NT2/D1 (cell line): ENCODE data around the gene UPP2.

ENCODE experiments used
- SUZ12 ChIP-seq: IDR thresholded peaks from 2 replicates; pipeline ENCODE4 v1.6.1; 2011; ENCODE audit not compliant: insufficient read length, insufficient read depth; ENCODE audit errors: extremely low read depth
- YY1 ChIP-seq: IDR thresholded peaks from 2 replicates; pipeline ENCODE4 v1.6.1; 2011; ENCODE audit not compliant: insufficient read length, insufficient read depth
- ZNF274 ChIP-seq: IDR thresholded peaks from 2 replicates; pipeline ENCODE4 v1.6.1; 2011; ENCODE audit warnings: mild to moderate bottlenecking, low read depth, low read length

- TF ChIP-seq ZNF274 (no peak), YY1 (no peak), SUZ12 (no peak)
Observed at GRCh38 chr2:158144914-158145625, 43.4 kb downstream of the UPP2 start.
